GM12865 (cell line): ENCODE measurements around the gene SLC9C1.

ENCODE experiments used
- DNase-seq: peaks from one replicate; pipeline ENCODE4 v3.0.0; 2010; ENCODE audit warnings: low read depth
- H3K4me3 ChIP-seq: 2 replicates; pipeline ENCODE4 v1.5.1; 2011; ENCODE audit warnings: mild to moderate bottlenecking, low read depth, low read length, control low read depth
- CTCF ChIP-seq: IDR thresholded peaks from 2 replicates; pipeline ENCODE4 v1.5.1; 2011; ENCODE audit warnings: low read length, control low read depth, low read depth, inconsistent platforms; ENCODE audit not compliant: insufficient read depth; ENCODE audit errors: missing control alignments

Gene SLC9C1

DNA sequence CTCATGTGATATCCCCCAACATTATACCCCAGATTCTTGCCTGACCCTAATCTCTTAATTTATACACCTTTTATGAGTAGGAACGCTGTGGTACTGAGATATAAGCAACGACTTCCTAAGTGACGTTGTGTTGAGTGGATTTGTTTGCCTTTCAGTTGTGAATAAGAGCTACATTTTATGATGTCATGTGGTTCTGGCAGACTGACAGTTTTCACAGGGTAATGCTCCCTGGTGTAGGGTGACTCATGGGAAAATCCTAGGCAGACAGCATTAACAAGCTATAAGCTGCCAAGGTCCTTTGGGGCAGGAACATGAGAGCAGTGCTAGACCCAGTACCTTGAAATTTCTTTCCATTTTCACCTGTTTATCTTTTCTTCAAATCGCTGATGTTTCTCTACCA is 196.6 kb downstream of the SLC9C1 start:
- H3K4me3 ChIP-seq = no peak overlapping the region
- TF ChIP-seq CTCF = no peak
- peak; percentile 49 for DNase-seq

DNA sequence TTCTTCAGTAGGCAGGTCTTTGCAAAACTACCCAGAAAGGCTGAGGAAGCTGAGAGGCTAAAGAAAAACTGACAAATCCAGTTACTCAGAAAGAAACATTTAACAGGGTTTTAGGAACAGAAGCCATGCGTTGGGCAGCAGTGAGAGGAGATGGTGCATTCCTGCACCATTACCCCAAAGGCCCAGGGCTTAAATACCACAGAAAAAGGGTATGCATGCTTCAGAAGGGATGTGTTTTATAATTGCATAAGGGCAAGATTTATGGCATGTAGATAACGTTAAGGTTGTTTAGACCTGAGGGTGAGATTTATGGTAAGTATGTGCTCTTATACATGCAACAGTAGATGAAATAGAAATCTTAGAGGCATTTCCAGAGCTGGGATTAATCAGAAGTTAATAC is 197.8 kb downstream of the SLC9C1 start:
- no peak for TF ChIP-seq CTCF
- DNase-seq = no peak
- H3K4me3 ChIP-seq = no peak overlapping the region

- H3K4me3 ChIP-seq = no peak overlapping the region
- DNase-seq = no peak
- no peak for TF ChIP-seq CTCF
Observed at GRCh38 chr3:112095731-112096130, 198.3 kb downstream of the SLC9C1 start.

- TF ChIP-seq CTCF = no peak
- H3K4me3 ChIP-seq = no peak overlapping the region
- no peak for DNase-seq
Observed at GRCh38 chr3:112093180-112093522, 200.9 kb downstream of the SLC9C1 start.

DNA sequence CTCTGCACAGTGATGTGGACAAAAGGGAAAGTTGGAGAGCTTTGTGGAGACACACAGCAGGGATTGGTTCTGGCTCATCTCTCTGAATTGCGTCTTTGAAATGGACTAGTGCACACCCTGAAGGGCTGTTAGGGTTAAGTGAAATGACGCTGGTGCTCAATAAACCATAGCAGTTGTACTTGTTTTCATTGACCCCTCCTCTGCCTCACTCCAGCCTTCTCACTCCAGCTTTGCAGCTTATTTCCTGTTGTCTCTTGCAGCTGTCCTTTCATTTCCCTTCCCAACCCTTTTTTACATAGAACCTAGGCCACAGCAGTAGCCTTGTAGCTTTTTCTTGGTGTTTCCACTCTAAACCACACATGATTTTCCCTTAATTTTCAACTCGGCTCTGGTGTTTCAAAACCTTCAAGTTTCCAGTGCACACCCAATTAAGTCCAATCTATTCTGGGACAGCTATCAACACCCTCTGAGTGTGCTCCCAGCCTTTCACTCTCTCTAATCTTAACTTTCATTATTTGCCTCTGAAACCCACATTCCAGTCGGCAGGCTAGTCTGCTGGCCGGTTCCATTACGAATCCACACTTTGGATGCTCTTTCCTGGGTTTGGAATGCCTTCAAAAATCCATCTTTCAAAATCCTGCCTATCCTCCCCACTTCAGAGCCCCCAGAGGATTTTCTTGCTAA is 201.4 kb downstream of the SLC9C1 start:
- H3K4me3 ChIP-seq = no peak overlapping the region
- DNase-seq = peak; percentile 59
- TF ChIP-seq CTCF = no peak

DNA sequence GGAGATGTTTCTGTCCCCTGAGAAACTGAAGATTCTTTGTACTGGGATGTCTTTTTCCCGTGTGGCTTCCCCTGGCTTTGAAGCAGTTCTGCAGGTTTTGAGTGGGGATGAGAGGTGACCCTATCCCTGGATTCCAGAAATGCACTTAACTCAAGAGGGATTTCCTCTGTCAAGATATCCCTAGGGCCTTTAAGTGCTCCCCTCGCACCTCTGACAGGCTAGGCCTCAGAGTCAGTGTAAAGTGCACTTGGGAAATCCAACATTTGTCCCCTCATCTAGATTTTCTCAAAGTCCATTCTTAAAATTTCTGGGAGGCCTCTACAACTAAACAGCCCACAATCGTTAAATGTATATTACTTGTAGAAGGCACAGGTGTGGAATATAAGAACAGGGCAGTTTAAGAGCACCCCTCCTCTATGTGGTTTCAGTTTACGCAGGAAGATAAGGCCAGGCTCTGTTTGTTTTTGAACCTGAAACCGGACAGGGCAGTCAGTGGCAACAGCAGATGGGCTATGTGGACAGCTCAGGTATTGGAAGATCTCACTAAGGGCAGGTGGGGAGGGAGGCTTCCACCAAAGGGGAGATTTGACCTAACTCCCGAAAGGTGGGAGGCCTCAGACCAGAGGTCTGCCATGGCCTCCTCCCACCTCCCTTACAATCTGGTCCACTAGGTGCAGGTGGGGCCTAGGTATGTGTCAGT is 203.0 kb downstream of the SLC9C1 start:
- TF ChIP-seq CTCF = no peak
- DNase-seq = peak; percentile 33
- H3K4me3 ChIP-seq = no peak overlapping the region
